ENCODE measurements around the gene WNT7B.

Gene WNT7B

GRCh38 chr22:45972091-45972888 lies 4.7 kb downstream of the WNT7B start:
- no peak for DNase-seq (ENCODE audit: low read depth, low spot score)
- CTCF ChIA-PET, result interaction anchor here (1.1 to 3.1 kb wide), 5 partner anchors 22 to 394 kb away, joined by 3 to 17 read pairs (median 4); no protein-coding TSS in a partner anchor
- POLR2A ChIA-PET, result no interaction called here
- H3K4me3 ChIP-seq (ENCODE audit: low read depth, low read length), result peak overlapping the region; percentile 51; the same call in 1 of the 2 replicates
- TF ChIP-seq CTCF (IDR thresholded peaks at IDR 0.05; ENCODE audit: insufficient read depth, low read length, missing control alignments), result no peak

DNA sequence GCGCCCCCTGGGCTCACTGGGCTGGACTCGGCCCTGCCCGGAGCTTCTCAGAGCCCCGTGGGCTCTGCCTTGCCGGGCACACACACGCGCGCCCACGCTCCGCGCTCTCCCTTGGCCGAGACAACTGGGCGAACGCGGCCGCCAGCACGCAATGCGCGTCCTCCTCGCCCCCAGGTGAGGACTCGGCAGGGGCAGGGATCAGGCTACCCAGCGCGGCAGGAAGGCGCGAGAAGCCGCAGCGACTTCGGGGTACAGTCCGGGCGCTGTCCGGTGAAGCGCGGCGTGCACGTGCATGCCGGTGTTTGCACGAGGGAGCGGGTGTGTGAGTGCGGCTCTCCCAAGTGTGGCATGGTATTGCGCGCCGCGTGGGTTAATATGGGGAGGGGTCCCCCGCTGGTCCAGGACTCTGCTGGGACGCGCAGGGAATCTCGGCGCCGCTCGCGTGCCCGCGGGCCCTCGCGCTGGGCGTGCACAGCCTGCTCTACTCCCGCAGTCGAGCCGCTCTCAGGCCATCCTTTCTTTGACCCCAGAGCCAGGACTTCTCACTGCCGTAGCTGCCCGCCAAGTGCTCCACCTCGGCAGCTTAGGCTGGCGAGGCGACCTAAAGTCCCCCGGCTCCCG lies 5.4 kb downstream of the WNT7B start:
- peak overlapping the region; percentile 51 for H3K4me3 ChIP-seq (ENCODE audit: low read depth, low read length)
- POLR2A ChIA-PET, result no interaction called here
- TF ChIP-seq CTCF (IDR thresholded peaks at IDR 0.05; ENCODE audit: insufficient read depth, low read length, missing control alignments), result no peak
- no peak for DNase-seq (ENCODE audit: low read depth, low spot score)
- CTCF ChIA-PET, result interaction anchor here (1.1 to 3.1 kb wide), 6 partner anchors 13 to 326 kb away, joined by 3 to 17 read pairs (median 7); no protein-coding TSS in a partner anchor

DNA sequence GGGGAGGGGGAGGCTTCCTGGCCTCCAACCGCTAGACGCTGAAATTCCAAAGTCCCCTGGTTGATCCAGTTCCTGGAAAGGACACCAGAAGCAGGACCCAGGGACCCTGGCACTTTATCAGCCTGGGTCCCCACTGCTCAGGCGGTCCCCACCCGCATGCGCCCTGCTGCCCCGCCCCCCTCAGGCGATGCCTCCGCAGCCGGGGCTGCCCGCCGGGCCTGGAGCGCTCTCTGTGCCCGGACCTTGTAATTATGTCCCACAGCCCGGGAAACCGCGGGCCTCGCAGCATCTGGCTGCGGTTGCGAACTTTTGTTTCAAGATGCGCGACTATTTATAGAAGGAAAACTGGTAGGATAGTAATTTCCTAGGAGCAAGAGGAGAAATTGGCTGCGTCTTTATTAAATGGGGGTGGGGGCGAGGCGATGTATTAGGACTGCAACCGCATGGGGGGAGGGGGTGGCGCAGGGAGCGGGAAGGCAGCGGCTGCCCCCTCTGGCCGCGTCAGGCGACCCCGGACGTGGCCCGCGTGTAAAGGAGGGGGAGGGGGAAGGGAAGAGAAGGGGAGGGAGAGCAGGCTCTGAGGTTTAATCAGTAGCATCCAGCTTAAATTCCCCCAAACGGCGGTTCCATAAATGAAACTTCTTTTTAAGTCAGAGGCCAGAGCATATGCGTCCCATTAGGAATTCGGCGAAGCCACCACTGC lies 6.1 kb downstream of the WNT7B start:
- DNase-seq (ENCODE audit: low read depth, low spot score), result no peak
- TF ChIP-seq CTCF (IDR thresholded peaks at IDR 0.05; ENCODE audit: insufficient read depth, low read length, missing control alignments), result no peak
- CTCF ChIA-PET, result interaction anchor here (1.1 to 3.8 kb wide), 6 partner anchors 12 to 325 kb away, joined by 3 to 33 read pairs (median 12); no protein-coding TSS in a partner anchor
- POLR2A ChIA-PET, result no interaction called here
- H3K4me3 ChIP-seq (ENCODE audit: low read depth, low read length), result peak overlapping the region; percentile 51

GRCh38 chr22:45969801-45970470 lies 7.0 kb downstream of the WNT7B start:
- CTCF ChIA-PET, result interaction anchor here (0.8 to 3.8 kb wide), 5 partner anchors 11 to 392 kb away, joined by 3 to 33 read pairs (median 12); no protein-coding TSS in a partner anchor

DNA sequence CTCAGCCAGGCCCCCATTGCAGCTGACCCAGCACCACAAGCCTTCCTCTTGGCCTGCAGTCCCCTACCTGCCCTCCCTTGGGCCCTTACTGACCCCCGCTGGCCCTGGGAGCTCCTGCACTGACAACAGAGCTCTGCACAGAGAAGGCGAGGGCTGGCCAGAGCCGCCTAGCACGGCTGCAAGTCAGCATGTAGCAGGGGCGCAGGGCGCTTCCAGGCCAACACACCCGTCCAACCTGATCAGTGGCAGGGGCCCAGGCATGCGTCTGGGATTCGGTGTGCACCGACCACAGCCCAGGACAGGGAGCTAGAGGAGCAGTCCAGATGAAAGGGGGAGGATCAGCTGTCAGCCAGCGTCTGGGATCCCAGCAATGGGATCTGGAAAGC lies 7.6 kb downstream of the WNT7B start:
- ChIA-PET CTCF (interaction anchor here (0.8 to 3.8 kb wide), 5 partner anchors 11 to 392 kb away, joined by 3 to 33 read pairs (median 12); no protein-coding TSS in a partner anchor), POLR2A (interaction anchor here (0.6 to 0.9 kb wide), 2 partner anchors 52 to 105 kb away, joined by 3 to 4 read pairs; no protein-coding TSS in a partner anchor)
- H3K4me3 ChIP-seq (ENCODE audit: low read depth, low read length), result no peak overlapping the region
- peak; percentile 18 for TF ChIP-seq CTCF (IDR thresholded peaks at IDR 0.05; ENCODE audit: insufficient read depth, low read length, missing control alignments)
- DNase-seq (ENCODE audit: low read depth, low spot score), result no peak

More at GRCh38 chr22:45969801-45970470, 7.0 kb downstream of the WNT7B start:
- TF ChIP-seq CTCF (IDR thresholded peaks at IDR 0.05; ENCODE audit: insufficient read depth, low read length, missing control alignments), result no peak
- no peak for DNase-seq (ENCODE audit: low read depth, low spot score)
- H3K4me3 ChIP-seq (ENCODE audit: low read depth, low read length), result no peak overlapping the region
- POLR2A ChIA-PET, result interaction anchor here (0.6 to 0.9 kb wide), 2 partner anchors 53 to 105 kb away, joined by 3 to 4 read pairs; no protein-coding TSS in a partner anchor

Measured in AG04449 (cell line).